K562 (cell line): ENCODE results near the gene TARBP1. TPM values are rescaled to one million over a fixed set of nuclear protein-coding genes. Genes with fewer than 3 reads are reported as not detected.
A peak's percentile ranks its signal among the peaks of the same experiment; 100 is the strongest.

Experiments used
- ATF4 ChIP-seq: fragments of 450-650 bp; formaldehyde crosslinking; IDR thresholded peaks from 2 replicates; pipeline ENCODE4 v1.4.0; 2022; ENCODE audit warnings: mild to moderate bottlenecking, moderate library complexity
- BHLHE40 ChIP-seq: IDR thresholded peaks from 2 replicates; pipeline ENCODE4 v1.6.1; 2011; ENCODE audit warnings: low read length, improper control_type of control experiment
- E2F1 ChIP-seq: sonication (generic); formaldehyde crosslinking; IDR thresholded peaks from 2 replicates; pipeline ENCODE4 v1.8.1; 2023; ENCODE audit warnings: mild to moderate bottlenecking, missing genetic modification reagents, moderate library complexity
- ELF4 ChIP-seq: fragments of 450-650 bp; formaldehyde crosslinking; IDR thresholded peaks from 2 replicates; pipeline ENCODE4 v1.4.0; 2022; ENCODE audit warnings: missing genetic modification characterization
- FOXO4 ChIP-seq: fragments of 450-650 bp; formaldehyde crosslinking; IDR thresholded peaks from 2 replicates; pipeline ENCODE4 v1.4.0; 2020; ENCODE audit warnings: mild to moderate bottlenecking, moderate library complexity
- GABPB1 ChIP-seq: sonication (generic); formaldehyde crosslinking; IDR thresholded peaks from 2 replicates; pipeline ENCODE4 v1.8.0; 2022; ENCODE audit warnings: mild to moderate bottlenecking, missing genetic modification reagents
- HDAC1 ChIP-seq, 2 experiments: fragments of 450-650 bp; IDR thresholded peaks; 2 replicates each; pipeline ENCODE4 v1.6.1; 2016 to 2017; ENCODE audit warnings: inconsistent platforms in 1 of 2, mild to moderate bottlenecking in 1 of 2, moderate library complexity in 1 of 2
- HDAC2 ChIP-seq: fragments of 450-650 bp; IDR thresholded peaks from 2 replicates; pipeline ENCODE4 v1.6.1; 2016; ENCODE audit warnings: mild to moderate bottlenecking
- HDAC3 ChIP-seq: fragments of 450-650 bp; IDR thresholded peaks from 2 replicates; pipeline ENCODE4 v1.6.1; 2018; ENCODE audit warnings: borderline replicate concordance, mild to moderate bottlenecking, moderate library complexity; ENCODE audit not compliant: partially characterized antibody
- HLTF ChIP-seq: fragments of 450-650 bp; IDR thresholded peaks from 2 replicates; pipeline ENCODE4 v1.6.1; 2016
- JUND ChIP-seq, 2 experiments: IDR thresholded peaks; 2 replicates in 1 of 2; 3 replicates in 1 of 2; pipeline ENCODE4 v1.6.1; 2011; ENCODE audit warnings: borderline replicate concordance in 2 of 2, low read depth in 2 of 2, low read length in 2 of 2, improper control_type of control experiment in 1 of 2, missing biosample characterization in 1 of 2, missing genetic modification characterization in 1 of 2, missing genetic modification reagents in 1 of 2
- KHSRP ChIP-seq: fragments of 450-650 bp; IDR thresholded peaks from 2 replicates; pipeline ENCODE4 v1.6.1; 2017
- MEF2D ChIP-seq: conservative IDR thresholded peaks from 2 replicates; pipeline ENCODE4 v1.6.1; 2016; ENCODE audit warnings: low read depth, missing genetic modification characterization, missing compliant biosample characterization
- NONO ChIP-seq, 2 experiments: fragments of 200-400 bp in 1 of 2; fragments of 450-650 bp in 1 of 2; formaldehyde crosslinking in 1 of 2; IDR thresholded peaks; 2 replicates each; pipeline ENCODE4 v1.6.1; 2017; ENCODE audit warnings: low read depth in 2 of 2, mild to moderate bottlenecking in 2 of 2, moderate library complexity in 2 of 2, low read length in 1 of 2
- PATZ1 ChIP-seq: fragments of 250-450 bp; sonication (Bioruptor Pico); IDR thresholded peaks from 2 replicates; pipeline ENCODE4 v1.5.0; 2020; ENCODE audit warnings: mild to moderate bottlenecking, borderline replicate concordance
- RBM22 ChIP-seq: fragments of 200-400 bp; formaldehyde crosslinking; IDR thresholded peaks from 2 replicates; pipeline ENCODE4 v1.6.1; 2018; ENCODE audit warnings: low read length, low read depth; ENCODE audit not compliant: poor library complexity, severe bottlenecking
- STAT5A ChIP-seq: IDR thresholded peaks from 2 replicates; pipeline ENCODE4 v1.6.1; 2012; ENCODE audit warnings: low read length, inconsistent platforms, borderline replicate concordance
- TAF9B ChIP-seq: fragments of 450-650 bp; IDR thresholded peaks from 2 replicates; pipeline ENCODE4 v1.6.1; 2018; ENCODE audit warnings: mild to moderate bottlenecking; ENCODE audit not compliant: partially characterized antibody
- TBL1XR1 ChIP-seq, 2 experiments: IDR thresholded peaks; 2 replicates each; pipeline ENCODE4 v1.6.1; 2012; ENCODE audit warnings: improper control_type of control experiment in 2 of 2, low read length in 2 of 2, mild to moderate bottlenecking in 1 of 2
- TGIF2 ChIP-seq: sonication (generic); formaldehyde crosslinking; IDR thresholded peaks from 2 replicates; pipeline ENCODE4 v1.8.1; 2022; ENCODE audit warnings: mild to moderate bottlenecking, missing genetic modification reagents, moderate library complexity
- TRIM24 ChIP-seq, 2 experiments: fragments of 450-650 bp; IDR thresholded peaks; 2 replicates each; pipeline ENCODE4 v1.6.1; 2016
- ZNF274 ChIP-seq: IDR thresholded peaks from 2 replicates; pipeline ENCODE4 v1.6.1; 2011; ENCODE audit warnings: low read depth, mild to moderate bottlenecking, low read length, moderate library complexity, borderline replicate concordance
- ZNF3 ChIP-seq: fragments of 250-450 bp; sonication (Bioruptor Pico); IDR thresholded peaks from 2 replicates; pipeline ENCODE4 v1.5.0; 2021; ENCODE audit warnings: mild to moderate bottlenecking, moderate library complexity
- polyA plus RNA-seq, 8 experiments: library from polyadenylated mRNA; depleted of rRNA in 4 of 8; stranded (reverse) in 5 of 8; unstranded in 3 of 8; fragments of >200 nt; fragmentation: Nextera tagmentation in 2 of 8; fragmentation: Illumina TruSeq in 1 of 8; extraction: Ambion mirVana in 2 of 8; extraction: Trizol in 1 of 8; gene quantifications; 2 replicates each; pipeline versions ENCODE4 v1.2.1 to v1.2.3, GENCODE V29; 2011 to 2014; ENCODE audit warnings: inconsistent platforms in 1 of 8, missing spikeins in 1 of 8
- total RNA-seq, 7 experiments: library from RNA; depleted of rRNA in 6 of 7; stranded (reverse); fragments of >200 nt in 6 of 7; fragmentation: Illumina TruSeq in 2 of 7; extraction: Trizol in 2 of 7; gene quantifications; 2 replicates each; pipeline versions ENCODE4 v1.2.1 to v1.2.3, GENCODE V29; 2011 to 2021; ENCODE audit warnings: low replicate concordance in 1 of 7

The TARBP1 gene
- total and polyA plus RNA-seq, 9 of the 15 experiments (the other 6 are each of a cell fraction or from before 2014, with no cell fraction given) = 8.8 to 48.0 (median 22.9) TPM

- TF ChIP-seq PATZ1 (CRISPR knock-in tag) (no peak), HDAC2 (peak; percentile 96), KHSRP (peak; percentile 40; the same call in 1 of the 2 replicates), ZNF3 (no peak), ATF4 (CRISPR knock-in tag) (peak; percentile 76), TAF9B (no peak), TBL1XR1 (IDR thresholded peaks at IDR 0.05; ENCODE audit: low read length in 2 of 2) (peak in 1 of 2 experiments; percentile 83; a peak in 2 of 4 replicates), MEF2D (tag) (peak; percentile 89), HDAC3 (peak; percentile 71), STAT5A (no peak), GABPB1 (CRISPR knock-in tag) (no peak), TGIF2 (CRISPR knock-in tag) (no peak), JUND (IDR thresholded peaks at IDR 0.05; ENCODE audit: borderline replicate concordance, low read depth, low read length) (peak; percentile 55; the same call in 1 of the 2 replicates), JUND (tag; IDR thresholded peaks at IDR 0.05; ENCODE audit: borderline replicate concordance, low read depth, low read length) (no peak; the same call in 2 of the 3 replicates), HLTF (peak; percentile 98), TRIM24 (IDR thresholded peaks at IDR 0.05) (peak; percentile 91 to 93), RBM22 (no peak), NONO (IDR thresholded peaks at IDR 0.05; ENCODE audit: low read depth in 2 of 2, low read length in 1 of 2) (peak in 1 of 2 experiments; percentile 39; a peak in 1 of 4 replicates), ZNF274 (no peak), ELF4 (CRISPR knock-in tag) (peak; percentile 100), E2F1 (CRISPR knock-in tag) (no peak), HDAC1 (IDR thresholded peaks at IDR 0.05) (peak; percentile 96 to 98), BHLHE40 (no peak), FOXO4 (CRISPR knock-in tag) (no peak)
Observed at GRCh38 chr1:234490793-234491479, 12.0 kb upstream of the TARBP1 start (continued).
